CD4-positive, CD25-positive, alpha-beta regulatory T cell (primary cell): ENCODE data around the gene RPL28. TPM values are rescaled to one million over a fixed set of nuclear protein-coding genes. Genes with fewer than 3 reads are reported as not detected.
A peak's percentile ranks its signal among the peaks of the same experiment; 100 is the strongest.

Experiments
- ATAC-seq, 2 donors: fragments of 150-1000 bp; cut with Tn5 transposase; one replicate each; pipeline ENCODE4 v1.10.0; 2021; ENCODE audit warnings: low read depth in 2 of 2, moderate number of reproducible peaks in 2 of 2, moderate library complexity in 1 of 2
- DNase-seq, 3 donors: peaks; one replicate each; pipeline versions ENCODE4 v3.0.0 to v3.0.0-alpha.2; 2012 to 2022; ENCODE audit warnings: mixed read lengths in 1 of 3
- H3K27ac ChIP-seq: one replicate; pipeline ENCODE4 v1.7.0; 2013; ENCODE audit warnings: mild to moderate bottlenecking, low read length; ENCODE audit not compliant: insufficient read depth, poor library complexity, severe bottlenecking
- H3K27me3 ChIP-seq: one replicate; pipeline ENCODE4 v1.7.0; 2013; ENCODE audit warnings: low read length; ENCODE audit not compliant: control insufficient read depth, insufficient read depth
- H3K36me3 ChIP-seq: one replicate; pipeline ENCODE4 v1.7.0; 2013; ENCODE audit warnings: mild to moderate bottlenecking, low read length, moderate library complexity; ENCODE audit not compliant: control insufficient read depth, insufficient read depth
- H3K4me1 ChIP-seq: 2 replicates; pipeline ENCODE4 v1.7.0; 2013; ENCODE audit warnings: mild to moderate bottlenecking, low read length; ENCODE audit not compliant: insufficient read depth, control insufficient read depth, poor library complexity, severe bottlenecking
- H3K4me3 ChIP-seq: one replicate; pipeline ENCODE4 v1.7.0; 2013; ENCODE audit warnings: low read depth, mild to moderate bottlenecking, low read length, moderate library complexity
- H3K9me3 ChIP-seq, 2 experiments: 1 replicate in 1 of 2; 2 replicates in 1 of 2; pipeline ENCODE4 v1.7.0; 2013; ENCODE audit warnings: low read length in 2 of 2, mild to moderate bottlenecking in 1 of 2, moderate library complexity in 1 of 2; ENCODE audit not compliant: control insufficient read depth in 2 of 2
- H3K27ac Mint-ChIP-seq, 3 donors: one replicate each; pipeline ENCODE4 v1.8.0; 2020 to 2022; ENCODE audit warnings: mild to moderate bottlenecking in 3 of 3, mixed read lengths in 3 of 3, moderate library complexity in 2 of 3
- H3K27me3 Mint-ChIP-seq: one replicate; pipeline ENCODE4 v1.8.0; 2022; ENCODE audit warnings: mild to moderate bottlenecking, mixed read lengths
- H3K36me3 Mint-ChIP-seq: one replicate; pipeline ENCODE4 v1.8.0; 2020; ENCODE audit warnings: mixed read lengths
- H3K4me1 Mint-ChIP-seq, 4 donors: one replicate each; pipeline ENCODE4 v1.8.0; 2020 to 2022; ENCODE audit warnings: mixed read lengths in 4 of 4, mild to moderate bottlenecking in 1 of 4
- H3K4me3 Mint-ChIP-seq, 4 donors: one replicate each; pipeline ENCODE4 v1.8.0; 2020 to 2022; ENCODE audit warnings: mild to moderate bottlenecking in 4 of 4, mixed read lengths in 4 of 4, moderate library complexity in 3 of 4
- H3K9me3 Mint-ChIP-seq, 7 donors: one replicate each; pipeline ENCODE4 v1.8.0; 2020 to 2022; ENCODE audit warnings: mixed read lengths in 7 of 7, mild to moderate bottlenecking in 3 of 7, moderate library complexity in 2 of 7
- polyA plus RNA-seq, 4 donors: library from polyadenylated mRNA; unstranded; fragments of 300-500 nt; fragmentation: Illumina TruSeq; gene quantifications; one replicate each; pipeline ENCODE4 v1.2.3, GENCODE V29; 2021
- total RNA-seq: library from RNA; stranded (reverse); gene quantifications from one replicate; pipeline ENCODE4 v1.2.3, GENCODE V29; 2022

The RPL28 gene
- total and polyA plus RNA-seq, 5 donors from 2014 or later: 527 to 2,934 (median 686) TPM

- ATAC-seq: no peak
- no peak overlapping the region for H3K4me3 Mint-ChIP-seq
- peaks cover 23% of the 10 kb centered on the region for H3K27me3 ChIP-seq
Observed at GRCh38 chr19:55439052-55439451, 53.3 kb downstream of the RPL28 start.

GRCh38 chr19:55440411-55441105, 54.8 kb downstream of the RPL28 start:
- peaks cover 0 to 9% (median 0%) of the 10 kb centered on the region in 7 donors for H3K9me3 Mint-ChIP-seq
- no peak overlapping the region for H3K27ac Mint-ChIP-seq
- Histone ChIP-seq H3K36me3 (no peaks in the 10 kb centered on the region), H3K4me3 (no peak overlapping the region), H3K27ac (no peak overlapping the region), H3K4me1 (peaks cover 21% of the 10 kb centered on the region), H3K9me3 (no peaks in the 10 kb centered on the region), H3K27me3 (peaks cover 28% of the 10 kb centered on the region)
- peak overlapping the region in 2 of 4 donors; percentile 1 to 30 for H3K4me3 Mint-ChIP-seq
- H3K36me3 Mint-ChIP-seq: no peaks in the 10 kb centered on the region
- H3K27me3 Mint-ChIP-seq: peaks cover 66% of the 10 kb centered on the region
- ATAC-seq (no peak), DNase-seq (no peak)
- H3K4me1 Mint-ChIP-seq: peaks cover 0 to 25% (median 8%) of the 10 kb centered on the region in 4 donors

More at GRCh38 chr19:55439052-55439451, 53.3 kb downstream of the RPL28 start:
- H3K4me1 Mint-ChIP-seq: peaks cover 0 to 25% (median 5%) of the 10 kb centered on the region in 4 donors
- Histone ChIP-seq H3K27ac (no peak overlapping the region), H3K36me3 (no peaks in the 10 kb centered on the region), H3K9me3 (no peaks in the 10 kb centered on the region), H3K4me1 (peaks cover 21% of the 10 kb centered on the region), H3K4me3 (no peak overlapping the region)
- peaks cover 0 to 9% (median 0%) of the 10 kb centered on the region in 7 donors for H3K9me3 Mint-ChIP-seq
- no peaks in the 10 kb centered on the region for H3K36me3 Mint-ChIP-seq
- no peak overlapping the region for H3K27ac Mint-ChIP-seq
- no peak for DNase-seq
- peaks cover 54% of the 10 kb centered on the region for H3K27me3 Mint-ChIP-seq

- H3K4me3 Mint-ChIP-seq: peak overlapping the region in 3 of 4 donors; percentile 1 to 73 (median 30)
- H3K36me3 ChIP-seq: no peaks in the 10 kb centered on the region
- DNase-seq: no peak
- H3K9me3 Mint-ChIP-seq: peaks cover 0 to 9% (median 0%) of the 10 kb centered on the region in 7 donors
- H3K4me3 ChIP-seq: no peak overlapping the region
- peaks cover 28% of the 10 kb centered on the region for H3K27me3 ChIP-seq
- peaks cover 0 to 25% (median 8%) of the 10 kb centered on the region in 4 donors for H3K4me1 Mint-ChIP-seq
- no peak overlapping the region for H3K27ac ChIP-seq
- peaks cover 73% of the 10 kb centered on the region for H3K27me3 Mint-ChIP-seq
- H3K4me1 ChIP-seq: peaks cover 21% of the 10 kb centered on the region
- H3K36me3 Mint-ChIP-seq: no peaks in the 10 kb centered on the region
- H3K9me3 ChIP-seq: no peaks in the 10 kb centered on the region
- peak overlapping the region in 1 of 3 donors; percentile 32 for H3K27ac Mint-ChIP-seq
- ATAC-seq: no peak
Observed at GRCh38 chr19:55441319-55441691, 55.6 kb downstream of the RPL28 start.

- Histone ChIP-seq H3K27ac (no peak overlapping the region), H3K4me3 (no peak overlapping the region), H3K27me3 (peaks cover 27% of the 10 kb centered on the region), H3K36me3 (no peaks in the 10 kb centered on the region), H3K4me1 (peaks cover 21% of the 10 kb centered on the region), H3K9me3 (no peaks in the 10 kb centered on the region)
- peak overlapping the region in 2 of 4 donors; percentile 30 to 73 for H3K4me3 Mint-ChIP-seq
- DNase-seq: no peak
- no peak for ATAC-seq
- H3K36me3 Mint-ChIP-seq: no peaks in the 10 kb centered on the region
- peaks cover 0 to 7% (median 0%) of the 10 kb centered on the region in 7 donors for H3K9me3 Mint-ChIP-seq
- peak overlapping the region in 1 of 3 donors; percentile 32 for H3K27ac Mint-ChIP-seq
- peaks cover 0 to 25% (median 8%) of the 10 kb centered on the region in 4 donors for H3K4me1 Mint-ChIP-seq
- H3K27me3 Mint-ChIP-seq: peaks cover 71% of the 10 kb centered on the region
Observed at GRCh38 chr19:55441692-55442321, 56.1 kb downstream of the RPL28 start.

GRCh38 chr19:55442372-55442961, 56.7 kb downstream of the RPL28 start:
- no peak overlapping the region for H3K27ac Mint-ChIP-seq
- DNase-seq: no peak
- H3K4me3 Mint-ChIP-seq: no peak overlapping the region
- peaks cover 0 to 7% (median 0%) of the 10 kb centered on the region in 7 donors for H3K9me3 Mint-ChIP-seq
- peaks cover 65% of the 10 kb centered on the region for H3K27me3 Mint-ChIP-seq
- ATAC-seq: no peak
- no peak overlapping the region for H3K27ac ChIP-seq
- H3K4me1 ChIP-seq: peaks cover 21% of the 10 kb centered on the region
- H3K27me3 ChIP-seq: peaks cover 27% of the 10 kb centered on the region
- no peaks in the 10 kb centered on the region for H3K9me3 ChIP-seq
- H3K4me1 Mint-ChIP-seq: peaks cover 0 to 25% (median 8%) of the 10 kb centered on the region in 4 donors
- no peaks in the 10 kb centered on the region for H3K36me3 Mint-ChIP-seq
- no peaks in the 10 kb centered on the region for H3K36me3 ChIP-seq
- no peak overlapping the region for H3K4me3 ChIP-seq

- ATAC-seq (no peak), DNase-seq (no peak)
- H3K4me1 Mint-ChIP-seq: peaks cover 0 to 25% (median 8%) of the 10 kb centered on the region in 4 donors
- no peak within 1 kb of the TSS for H3K4me3 Mint-ChIP-seq
- Histone ChIP-seq H3K36me3 (no peaks in the 10 kb centered on the region), H3K4me3 (no peak within 1 kb of the TSS), H3K9me3 (no peaks in the 10 kb centered on the region), H3K4me1 (peaks cover 21% of the 10 kb centered on the region), H3K27me3 (peaks cover 27% of the 10 kb centered on the region), H3K27ac (no peak within 1 kb of the TSS)
- peak within 1 kb of the TSS in 1 of 3 donors; percentile 52 for H3K27ac Mint-ChIP-seq
- H3K27me3 Mint-ChIP-seq: peaks cover 65% of the 10 kb centered on the region
- peaks cover 0 to 6% (median 0%) of the 10 kb centered on the region in 7 donors for H3K9me3 Mint-ChIP-seq
- no peaks in the 10 kb centered on the region for H3K36me3 Mint-ChIP-seq
Observed at GRCh38 chr19:55443045-55443823, 57.5 kb downstream of the RPL28 start, which contains the start of gene SHISA7. Gene SHISA7, minus strand, starts transcription at chr19:55443300. Its CDS starts 437 bp downstream, at chr19:55442863.

GRCh38 chr19:55443824-55444480, 58.2 kb downstream of the RPL28 start:
- peak overlapping the region in 1 of 3 donors; percentile 52 for H3K27ac Mint-ChIP-seq
- Histone ChIP-seq H3K27ac (no peak overlapping the region), H3K27me3 (peaks cover 24% of the 10 kb centered on the region), H3K4me1 (peaks cover 21% of the 10 kb centered on the region), H3K4me3 (no peak overlapping the region), H3K36me3 (no peaks in the 10 kb centered on the region), H3K9me3 (no peaks in the 10 kb centered on the region)
- ATAC-seq (no peak), DNase-seq (no peak)
- peaks cover 61% of the 10 kb centered on the region for H3K27me3 Mint-ChIP-seq
- H3K9me3 Mint-ChIP-seq: peaks cover 0 to 6% (median 0%) of the 10 kb centered on the region in 7 donors
- no peaks in the 10 kb centered on the region for H3K36me3 Mint-ChIP-seq
- no peak overlapping the region for H3K4me3 Mint-ChIP-seq
- H3K4me1 Mint-ChIP-seq: peaks cover 0 to 25% (median 8%) of the 10 kb centered on the region in 4 donors
